Testis (tissue), 2 donors: ENCODE results near the gene NADSYN1.

Source experiments
- POLR2A ChIP-seq: fragments of 450-650 bp; IDR thresholded peaks from one replicate; pipeline ENCODE4 v1.6.1; 2017; ENCODE audit warnings: antibody characterized with exemption, mild to moderate bottlenecking, moderate library complexity
- TF ChIP-seq, protein P1 (sequence below), 3 experiments: fragments of 450-650 bp in 2 of 3; fragments of 200-600 bp in 1 of 3; sonication (generic) in 1 of 3; IDR thresholded peaks; one replicate each; pipeline ENCODE4 v1.5.1; 2016 to 2019; ENCODE audit warnings: antibody characterized with exemption in 3 of 3, mild to moderate bottlenecking in 2 of 3, moderate library complexity in 1 of 3

DNA sequence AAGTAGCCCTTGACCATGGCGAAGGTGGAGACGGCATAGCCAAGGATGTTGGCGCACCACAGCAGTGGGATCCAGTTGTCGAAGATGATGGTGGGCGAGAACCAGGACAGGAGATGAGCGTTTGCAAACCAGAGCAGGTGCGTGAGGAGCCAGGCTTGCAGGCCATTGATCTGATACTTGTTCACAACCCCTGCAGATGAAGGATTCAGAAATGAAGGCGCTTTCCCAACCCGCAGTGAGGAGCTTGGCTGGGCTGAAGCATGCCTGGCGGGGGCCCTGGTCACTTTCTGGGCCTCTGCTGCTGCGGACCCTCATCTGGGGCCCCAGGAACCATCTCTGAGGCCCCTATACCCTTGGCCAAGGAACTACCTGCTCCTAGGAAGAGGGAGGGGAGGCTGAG, 11.8 kb upstream of the NADSYN1 start:
- no peak for TF ChIP-seq POLR2A
- TF ChIP-seq, protein P1, sequence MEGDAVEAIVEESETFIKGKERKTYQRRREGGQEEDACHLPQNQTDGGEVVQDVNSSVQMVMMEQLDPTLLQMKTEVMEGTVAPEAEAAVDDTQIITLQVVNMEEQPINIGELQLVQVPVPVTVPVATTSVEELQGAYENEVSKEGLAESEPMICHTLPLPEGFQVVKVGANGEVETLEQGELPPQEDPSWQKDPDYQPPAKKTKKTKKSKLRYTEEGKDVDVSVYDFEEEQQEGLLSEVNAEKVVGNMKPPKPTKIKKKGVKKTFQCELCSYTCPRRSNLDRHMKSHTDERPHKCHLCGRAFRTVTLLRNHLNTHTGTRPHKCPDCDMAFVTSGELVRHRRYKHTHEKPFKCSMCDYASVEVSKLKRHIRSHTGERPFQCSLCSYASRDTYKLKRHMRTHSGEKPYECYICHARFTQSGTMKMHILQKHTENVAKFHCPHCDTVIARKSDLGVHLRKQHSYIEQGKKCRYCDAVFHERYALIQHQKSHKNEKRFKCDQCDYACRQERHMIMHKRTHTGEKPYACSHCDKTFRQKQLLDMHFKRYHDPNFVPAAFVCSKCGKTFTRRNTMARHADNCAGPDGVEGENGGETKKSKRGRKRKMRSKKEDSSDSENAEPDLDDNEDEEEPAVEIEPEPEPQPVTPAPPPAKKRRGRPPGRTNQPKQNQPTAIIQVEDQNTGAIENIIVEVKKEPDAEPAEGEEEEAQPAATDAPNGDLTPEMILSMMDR (IDR thresholded peaks at IDR 0.05) = no peak
